ENCODE results near the gene TMEM161A.
"Not testable (repeated sequence)": the region's sequence is repeated elsewhere in the genome, so short reads cannot be mapped to it uniquely, and the experiment has no call there.

Gene TMEM161A

DNA sequence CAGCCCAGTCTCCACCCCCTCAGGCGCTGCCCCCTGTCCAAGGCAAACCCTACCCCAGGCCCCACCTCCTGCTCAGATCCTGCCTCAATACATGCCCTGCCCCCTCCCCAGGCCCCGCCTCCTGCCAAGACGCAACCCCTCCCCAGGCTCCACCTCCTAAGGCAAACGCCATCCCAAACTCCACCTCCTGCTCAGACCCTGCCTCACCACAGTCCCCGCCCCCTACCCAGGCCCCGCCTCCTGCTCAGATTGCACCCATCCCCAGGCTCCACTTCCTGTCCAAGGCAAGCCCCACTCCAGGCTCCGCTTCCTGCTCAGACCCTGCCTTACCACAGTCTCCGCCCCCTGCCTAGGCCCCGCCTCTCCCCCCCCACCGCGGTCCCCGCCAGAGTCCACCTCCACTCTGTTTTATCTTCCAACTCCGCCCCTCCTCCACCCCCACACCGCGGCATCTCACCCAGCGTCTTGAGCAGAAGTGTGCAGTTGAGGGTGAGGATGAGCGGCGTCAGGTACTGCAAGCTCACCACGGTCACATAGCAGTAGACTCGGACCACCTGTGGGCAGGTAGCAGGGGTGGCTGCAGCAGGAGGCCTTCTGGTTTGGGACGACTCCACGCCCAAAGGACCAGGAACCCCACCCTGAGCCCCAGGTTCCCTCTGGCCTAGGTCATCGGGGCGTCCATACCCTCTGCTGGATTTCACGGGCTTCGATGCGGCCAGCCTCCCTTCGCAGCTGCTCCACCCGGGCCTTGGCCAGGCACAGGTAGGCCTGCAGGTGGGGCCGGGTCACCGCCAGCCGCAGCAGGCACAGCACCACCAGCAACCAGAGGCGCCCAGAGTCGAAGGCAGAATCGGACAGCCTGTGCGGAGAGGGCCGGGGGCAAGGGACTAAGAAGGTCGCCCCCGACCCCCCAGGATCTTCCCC lies 17.7 kb downstream of the TMEM161A start:
- DNase-seq: peak; percentile 81

DNA sequence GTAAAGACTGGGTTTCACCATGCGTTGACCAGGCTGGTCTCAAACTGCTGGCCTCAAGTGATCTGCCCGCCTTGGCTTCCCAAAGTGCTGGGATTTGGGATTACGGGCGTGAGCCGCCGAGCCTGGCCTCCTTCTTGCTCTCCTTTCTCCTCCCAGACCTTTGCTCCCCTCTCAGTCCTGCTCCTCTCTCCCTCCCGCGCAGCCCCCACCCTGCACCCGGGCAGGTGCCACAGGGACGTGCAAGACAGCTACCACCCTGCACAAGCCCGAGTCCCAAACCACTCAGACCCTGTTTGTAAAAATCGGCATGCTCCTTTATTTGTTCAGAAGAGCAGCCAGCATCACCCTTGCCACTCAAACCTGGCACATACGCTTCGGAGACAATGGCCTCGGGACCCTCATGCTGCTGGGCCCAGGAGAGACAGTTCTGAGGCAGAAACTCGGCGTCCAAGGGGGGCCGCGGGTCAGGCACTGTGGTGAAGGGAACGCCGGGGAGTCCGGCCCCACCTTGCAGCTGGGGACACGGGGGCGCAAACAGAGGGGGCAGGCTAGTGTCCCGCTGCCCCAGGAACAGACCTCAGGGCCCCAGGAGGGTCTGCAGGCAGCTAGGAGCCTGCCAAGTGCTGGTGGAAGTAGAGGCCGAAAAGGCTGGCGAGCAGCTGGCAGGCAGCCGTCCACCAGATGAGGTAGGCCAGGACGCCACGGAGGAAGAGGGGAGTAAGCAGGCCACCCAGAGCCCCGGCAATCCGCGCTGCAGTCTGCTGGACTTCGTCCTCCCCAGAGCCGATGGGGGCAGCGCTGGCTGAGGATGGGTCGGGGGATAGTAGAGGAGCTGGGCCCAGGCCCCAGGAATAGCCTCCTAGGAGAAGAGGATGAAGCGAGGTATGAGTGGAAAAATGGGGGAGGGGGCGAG lies 18.7 kb downstream of the TMEM161A start:
- DNase-seq: no peak

DNA sequence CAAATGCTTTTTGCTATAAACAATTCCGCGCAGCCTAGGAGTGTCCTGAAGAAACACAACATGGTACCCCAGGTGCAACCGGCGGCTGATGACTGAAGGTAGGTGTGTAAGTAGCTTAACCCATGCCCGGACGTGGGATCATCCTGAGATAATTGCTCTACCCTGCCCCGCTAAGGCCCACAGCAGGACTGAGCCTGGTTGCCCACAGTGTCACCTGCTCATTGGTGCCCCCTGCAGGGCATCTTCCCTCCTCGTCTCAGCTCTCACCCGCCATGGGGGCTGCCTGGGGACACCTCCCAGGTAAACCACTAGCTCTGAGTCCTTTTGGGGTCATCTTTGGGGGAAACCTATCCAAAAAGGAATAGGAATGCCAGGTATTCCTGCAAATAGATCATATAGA lies 22.3 kb downstream of the TMEM161A start:
- no peak for DNase-seq

DNA sequence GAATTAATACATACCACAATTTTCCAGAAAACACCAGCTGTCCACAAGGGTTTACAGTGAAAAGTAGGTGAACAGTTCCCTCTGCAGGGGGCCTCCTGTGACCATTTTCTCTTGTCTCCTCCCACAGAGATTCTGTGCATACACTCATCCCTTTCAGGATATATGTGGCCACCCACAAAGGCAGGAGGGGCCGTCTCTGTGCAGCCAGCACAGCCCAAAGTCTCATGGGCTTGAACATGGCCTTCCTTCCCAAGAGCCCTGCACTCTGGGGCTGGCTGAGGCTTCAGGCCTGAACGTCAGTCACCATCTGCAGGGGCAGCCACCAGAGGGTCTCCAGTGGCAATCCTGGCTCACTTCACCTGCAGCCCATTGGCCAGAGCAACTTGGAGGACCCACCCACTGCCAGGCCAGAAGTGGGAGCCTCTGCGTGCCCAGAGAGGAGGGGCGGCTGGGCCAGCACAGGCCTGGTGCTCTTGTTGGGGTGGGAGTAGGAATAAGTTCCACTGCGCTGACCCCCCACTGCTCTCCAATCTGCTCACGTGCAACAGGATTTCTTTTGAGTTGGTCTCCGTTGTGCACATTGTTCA lies 25.1 kb downstream of the TMEM161A start:
- no peak for DNase-seq

DNA sequence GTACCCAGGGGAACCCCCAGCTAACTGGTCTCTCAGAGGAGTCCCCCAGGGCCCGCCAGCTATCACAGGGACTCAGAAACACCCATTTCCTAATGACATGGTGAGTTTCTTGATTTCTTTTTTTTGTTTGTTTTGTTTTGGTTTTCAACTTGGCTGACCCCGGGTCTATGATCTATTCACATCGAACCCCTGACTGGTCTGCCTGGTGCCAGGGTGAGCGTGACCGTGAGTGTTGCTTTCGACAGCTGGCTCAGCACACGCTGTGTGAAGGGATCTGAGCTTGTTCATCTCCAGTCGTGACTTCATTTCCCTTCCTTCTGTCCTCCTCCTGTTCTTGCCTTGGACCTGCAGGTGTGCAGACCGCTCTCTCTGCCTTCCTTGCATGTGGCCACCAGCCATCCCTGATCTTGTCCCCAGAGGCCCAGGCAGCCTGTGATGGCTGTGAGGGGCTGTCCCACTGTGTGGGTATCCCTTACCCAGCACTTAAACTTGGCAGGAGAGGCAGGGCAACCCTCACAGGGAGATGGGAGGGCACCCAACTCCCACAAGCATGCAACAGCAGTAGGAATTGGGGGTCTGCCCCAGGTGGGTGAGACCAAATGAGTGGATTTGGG lies 26.2 kb downstream of the TMEM161A start:
- DNase-seq: no peak

DNA sequence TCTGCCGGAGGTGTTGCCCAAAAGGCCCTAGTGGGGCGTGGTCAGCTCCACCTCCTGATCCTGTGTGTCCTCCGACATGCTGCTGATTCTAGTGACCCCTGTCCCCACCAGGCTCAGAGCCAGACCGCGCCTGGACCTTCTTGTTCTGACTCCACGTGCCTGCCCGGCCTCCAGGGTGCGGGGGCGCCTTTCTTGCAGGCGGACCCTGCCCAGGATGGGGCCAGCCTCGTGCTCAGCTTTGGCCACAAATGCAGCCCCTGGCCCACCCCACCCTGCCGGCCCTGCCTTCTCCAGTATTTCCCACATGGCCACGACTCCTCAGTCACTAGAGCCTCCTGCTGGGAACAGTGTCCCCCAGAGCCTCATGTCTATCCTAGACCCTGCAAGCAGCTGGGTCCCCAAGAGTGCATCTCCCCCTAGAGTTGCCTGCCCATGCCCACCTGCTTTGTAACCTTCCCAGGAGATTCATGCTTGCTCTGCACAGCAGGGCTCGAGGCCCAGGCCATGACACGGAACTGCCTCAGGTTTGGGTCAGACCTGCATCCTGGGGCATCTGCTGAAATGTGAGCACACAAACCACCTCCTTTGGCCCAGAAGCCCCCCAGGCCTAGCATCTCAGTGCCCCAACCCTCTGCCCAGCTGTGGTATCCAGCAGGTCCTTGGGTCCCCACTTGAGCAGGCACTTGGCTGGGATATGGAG lies 27.0 kb downstream of the TMEM161A start:
- no peak for DNase-seq

DNA sequence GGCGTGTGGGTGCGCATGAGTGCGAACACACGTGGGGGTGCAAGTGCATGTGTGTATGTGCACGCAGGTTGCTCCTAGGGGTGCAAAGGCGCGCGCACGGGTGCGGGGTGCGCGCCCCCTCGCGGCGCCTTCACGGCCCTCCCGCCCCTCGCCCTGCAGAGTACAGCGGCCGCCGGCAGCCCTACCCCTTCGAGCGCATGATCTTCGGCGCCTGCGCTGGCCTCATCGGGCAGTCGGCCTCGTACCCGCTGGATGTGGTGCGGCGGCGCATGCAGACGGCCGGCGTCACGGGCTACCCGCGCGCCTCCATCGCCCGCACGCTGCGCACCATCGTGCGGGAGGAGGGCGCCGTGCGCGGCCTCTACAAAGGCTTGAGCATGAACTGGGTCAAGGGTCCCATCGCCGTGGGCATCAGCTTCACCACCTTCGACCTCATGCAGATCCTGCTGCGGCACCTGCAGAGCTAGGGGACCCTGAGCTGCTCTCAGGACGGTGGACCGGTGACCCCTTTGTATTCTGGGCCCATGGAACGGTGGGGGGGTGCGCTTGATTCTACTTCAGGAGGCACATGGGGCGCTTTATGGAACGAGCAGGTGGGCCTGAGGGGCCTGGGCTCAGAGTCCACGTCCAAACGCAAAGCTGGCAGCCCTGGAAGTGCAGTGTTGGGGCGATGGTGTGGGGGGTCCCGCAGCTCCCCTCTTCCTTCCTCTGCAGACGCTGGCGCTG lies 27.7 kb downstream of the TMEM161A start:
- DNase-seq: no peak

DNA sequence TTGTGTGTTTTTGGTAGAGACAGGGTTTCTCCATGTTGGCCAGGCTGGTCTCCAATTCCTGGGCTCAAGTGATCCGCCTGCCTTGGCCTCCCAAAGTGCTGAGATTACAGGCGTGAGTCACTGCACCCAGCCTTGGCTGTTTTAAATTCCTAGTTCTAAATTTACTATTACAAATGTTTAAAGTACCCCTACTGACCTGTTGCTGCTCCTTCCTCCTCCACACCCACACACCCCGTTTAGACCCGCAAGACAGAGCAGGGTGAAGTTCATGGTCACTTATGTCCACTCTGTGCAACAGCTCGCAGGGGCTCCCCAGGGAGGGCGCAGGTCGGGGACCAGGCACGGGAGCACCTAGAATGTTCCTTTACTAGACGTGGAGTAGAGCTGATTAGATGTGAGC lies 28.7 kb downstream of the TMEM161A start:
- DNase-seq: no peak

DNA sequence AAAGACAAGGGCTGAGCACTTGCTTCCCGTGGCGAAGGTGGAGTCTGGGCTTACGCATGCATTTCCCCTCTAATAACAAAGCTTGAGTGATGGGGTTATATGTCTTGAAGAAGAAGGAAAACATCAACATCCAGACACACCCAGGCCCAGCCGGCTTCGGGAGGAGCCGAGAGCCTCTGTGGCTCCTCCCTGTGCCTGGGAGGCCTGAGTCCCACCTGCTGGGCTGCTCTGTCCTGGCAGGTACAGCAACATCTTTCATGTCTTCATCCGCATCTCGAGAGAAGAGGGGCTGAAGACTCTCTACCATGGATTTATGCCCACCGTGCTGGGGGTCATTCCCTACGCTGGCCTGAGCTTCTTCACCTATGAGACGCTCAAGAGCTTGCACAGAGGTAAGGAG lies 30.6 kb downstream of the TMEM161A start:
- no peak for DNase-seq

DNA sequence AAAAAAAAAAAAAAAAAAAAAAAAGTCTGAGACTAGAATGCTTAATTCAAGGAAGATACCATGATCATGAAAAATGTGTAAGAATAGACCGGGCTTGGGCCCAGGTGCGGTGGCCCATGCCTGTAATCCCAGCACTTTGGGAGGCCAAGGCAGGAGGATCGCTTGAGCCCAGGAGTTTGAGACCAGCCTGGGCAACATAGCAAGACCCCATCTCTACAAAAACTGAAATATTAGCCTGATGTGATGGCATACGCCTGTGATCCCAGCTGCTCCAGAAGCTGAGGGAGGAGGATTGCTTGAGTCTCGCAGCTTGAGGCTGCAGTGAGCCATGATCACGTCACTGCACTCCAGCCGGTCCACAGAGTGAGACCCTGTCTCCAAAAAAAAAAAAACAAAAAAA lies 31.3 kb downstream of the TMEM161A start:
- not testable (repeated sequence) for DNase-seq

DNA sequence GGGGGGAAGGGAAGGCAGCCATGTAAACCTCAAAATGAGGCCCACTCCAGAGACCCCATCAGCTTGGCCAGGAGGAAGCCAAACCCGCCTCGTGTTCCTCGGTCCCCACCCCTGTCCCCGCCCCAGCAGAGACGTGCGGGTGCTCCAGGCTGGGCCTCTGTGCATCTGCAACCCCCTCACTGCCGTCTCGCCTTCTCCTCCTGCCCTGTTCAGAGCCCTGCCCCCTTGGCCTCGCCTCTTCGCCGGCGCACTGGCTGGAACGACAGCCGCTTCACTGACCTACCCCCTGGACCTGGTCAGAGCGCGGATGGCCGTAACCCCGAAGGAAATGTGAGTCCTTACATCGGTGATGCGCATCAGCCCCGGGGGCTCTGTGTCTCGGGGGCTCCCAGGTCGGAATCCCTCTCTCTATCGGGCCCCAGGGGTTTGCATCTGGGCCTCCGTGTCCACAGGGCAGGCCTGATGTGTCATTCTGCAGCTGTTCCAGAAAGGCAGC lies 32.2 kb downstream of the TMEM161A start:
- DNase-seq: no peak

DNA sequence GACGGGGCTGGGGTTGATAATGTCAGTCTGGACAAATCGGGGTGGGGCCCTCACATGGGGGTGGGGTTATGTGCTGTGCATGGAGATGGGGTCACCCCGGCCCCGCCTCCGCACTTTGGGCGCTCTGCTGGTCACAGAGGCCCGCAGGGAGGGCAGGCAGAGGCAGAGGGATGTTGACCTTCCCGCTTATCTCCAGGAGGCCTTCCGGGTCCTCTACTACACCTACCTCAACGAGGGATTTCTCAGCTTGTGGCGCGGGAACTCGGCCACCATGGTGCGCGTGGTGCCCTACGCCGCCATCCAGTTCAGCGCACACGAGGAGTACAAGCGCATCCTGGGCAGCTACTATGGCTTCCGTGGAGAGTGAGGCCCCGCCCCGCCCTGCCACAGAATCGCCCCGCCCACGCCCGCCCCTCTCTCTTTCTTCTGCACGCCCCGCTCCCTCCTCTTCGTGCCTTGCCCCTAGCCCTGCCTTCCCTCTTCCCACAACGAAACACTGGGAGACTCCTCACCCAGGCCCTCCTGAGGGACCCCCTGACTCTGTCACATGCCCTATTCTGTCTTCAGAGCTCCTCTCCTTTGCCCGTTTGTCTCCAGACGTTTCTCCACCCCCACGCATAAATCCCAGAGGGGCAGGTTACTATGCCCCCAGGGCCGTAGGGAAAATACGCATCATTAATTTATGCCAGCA lies 32.8 kb downstream of the TMEM161A start:
- peak; percentile 85 for DNase-seq

DNA sequence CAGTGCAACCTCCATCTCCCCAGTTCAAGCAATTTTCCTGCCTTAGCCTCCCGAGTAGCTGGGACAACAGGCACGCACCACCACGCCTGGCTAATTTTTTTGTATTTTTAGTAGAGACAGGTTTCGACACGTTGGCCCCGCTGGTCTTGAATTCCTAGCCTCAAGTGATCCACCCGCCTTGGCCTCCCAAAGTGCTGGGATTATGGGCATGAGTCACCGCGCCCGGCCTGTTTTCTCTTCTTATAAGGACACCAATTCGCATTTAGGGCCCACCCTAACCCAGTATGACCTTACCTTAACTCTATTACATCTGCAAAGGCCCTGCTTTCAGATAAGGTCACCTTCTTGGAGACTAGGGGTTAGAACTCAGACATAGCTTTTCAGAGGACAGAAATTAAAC lies 35.1 kb downstream of the TMEM161A start:
- no peak for DNase-seq

DNA sequence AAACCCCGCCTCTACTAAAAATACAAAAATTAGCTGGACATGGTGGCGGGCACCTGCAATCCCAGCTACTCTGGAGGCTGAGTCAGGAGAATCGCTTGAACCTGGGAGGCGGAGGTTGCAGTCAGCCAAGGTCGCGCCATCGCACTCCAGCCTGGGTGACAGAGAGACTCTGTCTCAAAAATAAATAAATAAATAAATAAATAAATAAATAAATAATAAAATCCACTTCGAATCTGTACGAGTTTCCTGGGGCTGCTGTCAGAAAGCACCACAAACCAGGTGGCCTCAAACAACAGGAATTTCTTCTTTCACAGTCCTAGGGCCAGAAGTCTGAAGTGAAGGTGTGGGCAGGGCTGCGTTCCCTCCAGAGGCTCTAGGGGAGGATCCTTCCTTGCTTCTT lies 35.7 kb downstream of the TMEM161A start:
- DNase-seq: not testable (repeated sequence)

DNA sequence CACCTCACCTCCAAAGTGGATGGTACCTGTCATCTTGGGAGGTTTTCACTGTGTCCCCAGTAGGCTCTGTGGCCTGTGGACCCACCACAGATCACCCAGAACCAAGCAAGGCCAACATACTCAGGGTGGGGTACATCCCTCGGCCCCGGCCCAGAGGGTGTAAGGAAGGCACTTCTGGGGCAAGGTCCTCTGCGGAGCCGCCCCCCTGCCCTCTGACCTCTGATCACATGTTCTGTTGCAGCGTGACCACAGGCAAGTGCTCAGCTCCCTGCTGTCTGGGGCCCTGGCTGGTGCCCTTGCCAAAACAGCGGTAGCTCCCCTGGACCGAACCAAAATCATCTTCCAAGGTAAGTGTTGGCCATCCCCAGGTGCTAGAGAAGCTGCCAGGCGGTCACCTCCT lies 36.7 kb downstream of the TMEM161A start:
- no peak for DNase-seq

DNA sequence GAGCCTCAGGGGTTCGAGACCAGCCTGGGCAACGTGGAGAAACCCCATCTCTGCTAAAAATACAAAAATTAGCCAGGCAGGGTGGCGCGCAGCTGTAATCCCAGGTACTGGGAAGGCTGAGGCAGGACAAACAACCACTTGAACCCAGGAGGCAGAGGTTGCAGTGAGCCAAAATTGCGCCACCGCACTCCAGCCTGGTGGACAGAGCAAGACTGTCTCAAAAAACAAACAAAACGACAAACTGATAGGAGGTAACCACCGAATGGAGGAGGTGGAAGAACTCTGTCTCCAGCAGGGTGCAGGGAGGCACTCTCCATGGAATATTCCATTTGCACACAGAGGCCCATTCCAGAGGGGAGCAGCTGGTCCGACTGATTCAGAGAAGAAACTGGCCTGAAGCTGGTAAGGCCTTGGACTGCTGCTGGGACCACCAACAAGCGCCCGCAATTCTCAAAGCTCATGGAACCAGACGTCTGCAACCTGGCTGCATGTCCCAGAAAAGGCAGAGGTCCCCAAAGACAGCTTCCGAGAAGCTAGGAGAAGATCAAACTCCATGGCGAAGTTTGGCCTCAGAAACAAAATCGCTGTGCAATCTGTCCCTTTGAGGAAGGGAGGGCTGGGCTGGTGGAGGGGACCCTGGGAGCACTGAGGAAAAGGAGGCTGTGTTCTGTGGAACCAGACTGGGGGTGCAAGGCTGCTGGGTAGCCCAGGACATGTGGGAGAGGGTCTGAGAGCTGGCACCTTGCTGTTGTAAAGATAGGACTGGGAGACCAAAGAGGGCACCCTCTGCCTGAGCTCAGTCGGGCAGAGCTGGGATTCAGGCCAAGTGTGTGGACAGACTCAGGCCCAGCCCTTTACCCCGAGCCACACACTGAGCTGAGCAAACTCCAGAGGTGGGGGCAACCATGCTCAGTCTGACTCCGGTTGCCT lies 39.3 kb downstream of the TMEM161A start:
- no peak for DNase-seq

DNA sequence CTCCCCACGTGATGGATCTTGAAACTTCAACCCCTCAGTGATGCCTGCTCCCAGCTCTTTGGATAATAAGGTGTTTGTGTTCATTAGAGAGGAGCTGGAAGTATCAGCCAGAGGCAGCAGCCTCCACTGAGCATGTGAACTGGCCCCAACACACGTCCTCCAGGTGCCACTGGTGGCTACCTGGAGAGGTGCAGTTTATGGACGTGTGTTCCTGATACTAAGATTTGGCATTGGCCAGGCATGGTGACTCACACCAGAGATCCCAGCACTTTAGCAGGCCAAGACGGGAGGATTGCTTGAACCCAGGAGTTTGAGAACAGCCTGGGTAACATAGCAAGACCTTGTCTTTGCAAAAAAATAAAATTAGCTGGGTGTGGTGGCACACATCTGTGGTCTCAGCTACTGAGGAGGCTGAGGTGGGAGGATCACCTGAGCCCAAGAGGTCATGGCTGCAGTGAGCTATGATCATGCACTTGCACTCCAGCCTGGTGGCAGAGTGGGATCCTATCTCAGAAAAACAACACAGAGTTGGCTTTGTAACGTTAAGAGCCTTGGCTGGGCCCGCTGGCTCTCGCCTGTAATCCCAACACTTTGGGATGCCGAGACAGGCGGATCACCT lies 40.1 kb downstream of the TMEM161A start:
- DNase-seq: no peak

DNA sequence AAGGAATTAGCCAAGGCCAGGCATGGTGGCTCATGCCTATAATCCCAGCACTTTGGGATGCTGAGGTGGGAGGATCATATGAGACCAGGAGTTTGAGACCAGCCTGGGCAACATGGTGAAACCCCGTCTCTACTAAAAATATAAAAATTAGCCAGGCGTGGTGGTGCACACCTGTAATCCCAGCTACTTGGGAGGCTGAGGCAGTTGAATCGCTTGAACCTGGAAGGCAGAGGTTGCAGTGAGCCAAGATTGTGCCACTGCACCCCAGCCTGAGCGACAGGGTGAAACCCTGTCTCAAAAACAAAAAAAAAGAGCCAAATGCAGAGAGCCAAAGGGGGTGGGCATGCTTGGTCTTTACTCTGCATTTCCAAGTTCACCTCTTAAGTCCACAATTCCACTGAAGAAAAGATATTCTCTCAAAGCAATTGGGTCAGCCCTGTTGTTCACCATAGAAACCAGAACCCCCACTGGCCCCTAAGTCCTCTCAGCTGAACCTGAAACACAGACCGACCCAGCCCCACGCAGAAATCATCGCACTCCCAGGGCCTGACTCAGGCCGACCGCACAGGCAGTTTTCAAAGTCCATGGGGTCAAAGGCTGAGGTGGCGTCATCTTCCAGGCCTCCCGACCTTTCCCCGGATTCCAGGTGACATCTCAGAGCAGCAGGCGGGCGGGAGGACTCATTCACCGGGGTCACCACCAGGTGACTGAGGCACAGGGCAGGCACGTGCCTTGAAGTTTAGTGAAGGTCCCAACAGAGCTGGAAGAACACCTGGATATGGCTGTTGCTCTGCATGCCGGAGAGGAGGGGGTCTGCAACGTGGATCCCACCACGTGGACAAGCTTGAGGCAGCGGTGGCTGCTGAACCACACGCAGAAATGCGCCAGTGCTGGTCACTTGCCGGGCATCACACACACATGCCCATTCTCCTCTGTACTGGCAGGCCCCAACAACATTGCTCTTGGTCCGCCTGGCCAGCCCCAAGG lies 41.3 kb downstream of the TMEM161A start:
- DNase-seq: no peak

All from femur (tissue), 1 donor.